Glomerular endothelial cell (primary cell): ENCODE measurements around the gene CERT1. TPM values are rescaled to one million over a fixed set of nuclear protein-coding genes. Genes with fewer than 3 reads are reported as not detected.
"Not testable (repeated sequence)": the region's sequence is repeated elsewhere in the genome, so short reads cannot be mapped to it uniquely, and the experiment has no call there.

ENCODE experiments used
- DNase-seq: peaks from one replicate; pipeline ENCODE4 v3.0.0-alpha.2; 2011; ENCODE audit warnings: low read depth, low spot score; ENCODE audit errors: extremely low read depth
- total RNA-seq: library from RNA; depleted of rRNA; stranded (reverse); fragments of >200 nt; gene quantifications from 2 replicates; pipeline ENCODE4 v1.2.3, GENCODE V29; 2015

The CERT1 gene
- total RNA-seq = 18.2 and 20.1 TPM in 2 replicates

- DNase-seq = peak; percentile 89
Observed at GRCh38 chr5:75511435-75512382, at the start of gene CERT1, which contains the start of gene POLK. CERT1 (minus strand) TSS chr5:75511629; CDS start chr5:75511207, 422 bp downstream. POLK (plus strand) TSS chr5:75511891.

GRCh38 chr5:75560655-75561054 is 49.2 kb upstream of the CERT1 start:
- not testable (repeated sequence) for DNase-seq

DNA sequence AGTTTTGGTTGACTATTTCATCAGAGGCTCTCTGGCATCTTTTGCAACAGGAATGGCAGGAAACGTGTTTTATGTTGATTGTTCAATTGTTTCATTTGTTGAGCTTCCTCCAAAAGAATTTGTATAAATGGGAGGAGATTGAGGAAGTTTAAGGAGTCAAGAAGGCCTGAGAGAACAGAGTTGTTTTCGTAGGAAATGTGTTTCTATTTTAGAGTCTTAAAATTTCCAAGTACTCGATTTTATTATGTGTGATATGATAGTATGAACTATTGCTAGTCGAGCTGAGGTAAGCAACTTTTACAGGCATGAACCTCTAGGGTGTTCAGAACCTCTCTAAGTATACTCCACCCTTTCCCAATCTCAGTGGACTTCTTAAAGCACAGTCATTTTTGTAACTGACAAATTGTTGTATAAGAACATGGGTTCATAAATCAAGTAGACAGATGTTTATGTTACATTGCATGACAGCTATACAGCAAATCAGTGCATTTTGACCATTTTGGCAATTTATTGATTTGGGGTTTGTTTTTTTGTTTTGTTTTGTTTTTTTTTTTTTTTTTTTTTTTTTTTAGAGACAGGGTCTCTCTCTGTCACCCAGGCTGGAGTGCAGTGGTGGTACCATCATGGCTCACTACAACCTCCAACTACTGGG is 47.7 kb upstream of the CERT1 start:
- peak; percentile 79 for DNase-seq

GRCh38 chr5:75558221-75558620 is 46.8 kb upstream of the CERT1 start:
- no peak for DNase-seq

- no peak for DNase-seq
Observed at GRCh38 chr5:75553358-75553757, 41.9 kb upstream of the CERT1 start.

- DNase-seq = no peak
Observed at GRCh38 chr5:75552764-75553163, 41.3 kb upstream of the CERT1 start.

- no peak for DNase-seq
Observed at GRCh38 chr5:75551471-75551870, 40.0 kb upstream of the CERT1 start.

GRCh38 chr5:75550597-75550996 is 39.2 kb upstream of the CERT1 start:
- no peak for DNase-seq

- no peak for DNase-seq
Observed at GRCh38 chr5:75547812-75548211, 36.4 kb upstream of the CERT1 start.

GRCh38 chr5:75546830-75547229 is 35.4 kb upstream of the CERT1 start:
- no peak for DNase-seq

DNA sequence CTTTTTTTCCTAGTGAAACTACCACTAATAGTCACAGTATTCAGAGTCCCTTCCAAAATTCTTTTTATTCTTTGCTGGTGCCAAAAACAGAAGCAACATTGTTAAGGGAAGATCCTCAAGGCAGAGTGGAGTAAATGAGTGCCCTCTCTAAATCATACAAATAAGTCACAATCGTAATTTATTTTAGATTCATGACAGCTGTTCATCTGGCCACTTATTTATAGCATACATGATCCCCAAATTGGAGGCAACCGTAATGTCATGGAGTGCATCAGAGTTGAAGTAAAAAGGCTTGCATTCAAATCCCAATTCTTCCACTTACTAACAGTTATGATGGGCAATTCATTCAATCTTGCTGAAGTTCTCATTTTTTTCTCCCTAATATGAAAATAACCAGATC is 33.7 kb upstream of the CERT1 start:
- no peak for DNase-seq

DNA sequence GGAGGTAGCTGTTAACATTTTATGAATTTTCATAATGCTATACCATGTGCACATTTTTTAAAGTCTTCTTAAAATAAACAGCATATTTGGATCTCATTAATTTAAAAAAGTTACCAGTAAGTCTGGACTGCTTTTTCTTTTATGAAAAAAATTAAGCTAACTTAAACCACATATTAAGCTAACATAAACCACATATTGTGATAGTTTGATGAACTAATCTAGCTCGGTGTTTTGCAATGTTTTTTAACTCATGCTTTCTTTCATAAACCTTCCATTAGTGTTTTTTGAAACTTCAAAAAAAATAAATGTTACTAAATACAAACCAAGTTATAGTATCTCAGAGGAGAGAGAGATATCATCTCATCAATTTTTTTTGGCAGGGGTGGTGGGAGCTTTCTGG is 26.8 kb upstream of the CERT1 start:
- no peak for DNase-seq

DNA sequence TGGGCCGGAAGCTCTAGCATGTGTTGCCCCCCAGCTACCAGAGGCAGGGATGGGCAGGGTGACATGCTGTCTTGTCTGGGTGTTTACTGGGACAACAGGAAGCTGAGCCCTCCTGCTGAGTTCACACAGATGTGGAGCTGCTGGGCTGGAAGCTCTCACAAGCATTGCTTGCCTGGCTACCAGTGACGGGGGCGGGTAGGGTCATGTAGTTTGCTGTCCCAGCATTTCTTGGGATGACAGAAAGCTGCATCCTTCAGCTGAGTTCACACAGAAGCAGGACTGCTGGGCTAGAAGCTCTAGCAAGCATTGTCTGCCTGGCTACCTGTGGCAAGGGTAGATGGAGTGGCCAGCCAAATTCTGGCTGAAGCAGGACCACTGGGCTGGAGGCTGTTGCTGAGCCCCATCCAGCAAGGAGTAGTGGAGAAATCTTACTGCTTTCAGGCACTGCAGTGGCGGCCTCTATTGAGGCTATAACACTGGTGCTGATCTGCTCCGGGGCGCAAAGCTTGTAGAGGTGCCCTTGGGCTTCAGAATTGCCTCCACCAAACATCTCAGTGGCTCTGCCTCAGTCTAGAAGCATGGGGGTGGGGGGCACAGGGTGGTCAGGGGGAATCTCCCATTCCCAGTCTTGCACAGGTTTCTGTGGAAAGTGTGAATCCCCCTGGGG is 25.4 kb upstream of the CERT1 start:
- DNase-seq = no peak

GRCh38 chr5:75536147-75536546 is 24.7 kb upstream of the CERT1 start:
- no peak for DNase-seq

GRCh38 chr5:75534734-75535133 is 23.3 kb upstream of the CERT1 start:
- DNase-seq = no peak

GRCh38 chr5:75533716-75534115 is 22.3 kb upstream of the CERT1 start:
- DNase-seq = not testable (repeated sequence)

DNA sequence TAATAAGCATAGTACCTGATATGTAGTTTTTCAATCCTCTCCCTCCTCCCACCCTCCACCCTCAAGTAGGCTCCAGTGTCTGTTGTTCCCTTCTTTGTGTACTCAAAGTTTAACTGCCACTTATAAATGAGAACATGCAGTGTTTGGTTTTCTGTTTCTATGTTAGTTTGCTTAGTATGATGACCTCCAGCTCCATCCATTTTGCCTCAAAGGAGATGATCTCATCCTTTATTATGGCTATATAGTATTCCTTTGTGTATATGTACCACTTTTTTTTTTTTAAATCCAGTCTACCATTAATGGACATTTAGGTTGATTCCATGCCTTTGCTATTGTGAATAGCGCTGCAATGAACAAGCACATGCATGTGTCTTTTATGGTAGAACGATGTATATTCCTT is 20.8 kb upstream of the CERT1 start:
- DNase-seq = no peak

DNA sequence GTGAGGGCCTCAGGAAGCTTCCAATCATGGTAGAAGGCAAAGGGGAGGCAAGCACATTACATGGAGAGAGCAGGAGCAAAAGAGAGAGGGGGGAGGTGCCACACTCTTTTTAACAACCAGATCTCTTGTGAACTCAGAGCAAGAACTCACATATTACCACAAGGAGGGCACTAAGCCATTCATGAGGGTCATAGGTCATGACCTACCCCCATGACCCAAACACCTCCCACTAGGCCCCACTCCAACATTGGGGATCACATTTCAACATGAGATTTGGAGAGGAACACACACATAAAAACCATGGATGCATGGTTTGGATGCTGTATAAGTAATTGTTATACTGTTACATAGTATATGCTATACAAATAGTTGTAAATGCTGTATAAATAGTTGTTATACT is 17.8 kb upstream of the CERT1 start:
- DNase-seq = no peak

DNA sequence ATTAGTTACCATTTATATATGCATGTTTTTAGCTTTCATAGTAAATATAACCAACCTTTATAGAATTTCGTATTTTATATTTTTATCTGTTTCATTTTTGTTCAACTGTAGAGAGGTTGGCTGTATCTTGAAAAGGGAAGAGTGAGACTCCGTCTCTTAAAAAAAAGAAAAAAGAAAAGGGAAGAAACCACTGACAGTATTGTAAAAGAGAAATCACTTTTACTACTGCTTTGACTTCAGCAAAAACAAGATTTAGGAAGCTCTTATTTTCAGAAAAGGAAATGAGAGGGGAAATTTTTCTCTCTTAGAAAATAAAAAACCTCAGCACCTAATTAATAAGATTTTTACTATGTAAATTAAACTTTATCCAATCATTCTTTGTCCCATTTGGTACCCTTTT is 14.6 kb upstream of the CERT1 start:
- no peak for DNase-seq

DNA sequence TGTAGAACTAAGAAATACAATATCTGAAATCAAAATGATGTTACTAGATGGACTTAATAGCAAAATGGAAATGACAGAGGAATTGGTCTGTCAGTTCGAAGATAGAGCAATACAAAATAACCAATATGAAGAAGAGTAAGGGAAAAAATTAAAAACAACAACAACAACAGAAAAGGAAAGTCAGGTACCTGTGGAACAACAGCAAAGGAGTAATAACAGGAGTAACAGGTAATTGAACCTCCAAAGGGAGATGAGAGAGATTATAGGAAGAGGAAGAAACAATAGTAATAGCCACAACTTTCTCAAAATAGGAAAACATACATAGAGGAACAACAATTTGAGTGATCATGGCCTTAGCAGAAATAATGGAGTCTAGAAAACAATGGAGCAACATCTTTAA is 13.9 kb upstream of the CERT1 start:
- DNase-seq = no peak

GRCh38 chr5:75524591-75524990 is 13.2 kb upstream of the CERT1 start:
- DNase-seq = no peak
